HG03097 (cell line): ENCODE data around the gene THRAP3.

Experiments
- ATAC-seq: cut with Tn5 transposase; IDR thresholded peaks from one replicate; pipeline ENCODE4 v1.9.1; 2021; ENCODE audit not compliant: unreplicated experiment, low FRiP score

THRAP3 gene

DNA sequence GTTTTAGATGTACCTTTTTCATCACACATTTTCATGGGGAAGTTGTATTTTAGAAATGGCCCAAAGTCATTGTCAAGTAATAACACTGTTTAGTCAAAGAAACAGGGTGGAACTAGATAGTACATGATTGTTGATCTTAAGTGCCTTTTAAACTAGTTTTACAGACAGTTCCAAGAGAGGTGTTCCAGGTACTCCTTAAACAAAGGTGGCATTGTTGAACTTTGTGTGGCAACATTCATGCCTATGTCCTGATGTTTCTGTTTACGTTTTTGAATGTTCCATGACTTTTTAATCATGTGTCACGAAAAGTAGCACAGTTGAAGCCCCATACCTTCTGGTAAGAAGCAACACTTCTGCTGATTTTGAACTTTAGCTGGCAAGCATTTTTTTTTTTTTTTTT, 72.8 kb downstream of the THRAP3 start:
- no peak for ATAC-seq

DNA sequence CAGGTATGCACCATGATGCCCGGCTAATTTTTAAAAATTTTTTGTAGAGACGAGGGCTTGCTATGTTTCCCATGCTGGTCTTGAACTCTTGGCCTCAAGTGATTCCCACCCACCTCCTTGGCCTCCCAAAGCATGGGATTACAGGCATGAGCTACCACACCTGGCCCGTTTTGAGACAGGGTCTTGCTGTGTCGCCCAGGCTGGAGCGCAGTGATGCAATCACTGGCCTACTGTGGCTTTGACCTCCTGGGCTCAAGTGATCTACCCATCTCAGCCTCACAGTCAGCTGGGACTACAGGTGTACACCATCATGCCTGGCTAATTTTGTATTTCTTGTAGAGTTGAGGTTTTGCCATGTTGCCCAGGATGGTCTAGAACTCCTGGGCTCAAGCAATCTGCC, 74.4 kb downstream of the THRAP3 start:
- ATAC-seq: no peak

DNA sequence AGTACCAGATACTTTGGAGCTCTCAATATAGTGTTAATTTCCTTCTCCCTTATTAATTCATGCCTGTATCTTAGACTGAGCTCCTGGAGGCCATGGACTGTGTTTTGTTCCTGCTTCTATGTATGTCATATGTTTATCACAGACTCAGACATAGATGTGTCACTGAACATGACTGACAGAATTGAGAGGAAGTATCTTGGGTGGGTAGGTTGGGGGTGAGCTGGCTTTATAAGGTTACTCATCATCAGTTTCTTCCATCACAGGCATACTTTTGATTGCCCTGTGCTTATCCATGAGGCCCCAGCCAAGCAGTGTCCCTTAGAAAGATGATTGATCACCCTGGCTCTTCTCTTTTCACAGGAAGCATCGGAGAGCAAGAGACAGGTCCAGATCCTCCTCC, 76.3 kb downstream of the THRAP3 start:
- no peak for ATAC-seq

DNA sequence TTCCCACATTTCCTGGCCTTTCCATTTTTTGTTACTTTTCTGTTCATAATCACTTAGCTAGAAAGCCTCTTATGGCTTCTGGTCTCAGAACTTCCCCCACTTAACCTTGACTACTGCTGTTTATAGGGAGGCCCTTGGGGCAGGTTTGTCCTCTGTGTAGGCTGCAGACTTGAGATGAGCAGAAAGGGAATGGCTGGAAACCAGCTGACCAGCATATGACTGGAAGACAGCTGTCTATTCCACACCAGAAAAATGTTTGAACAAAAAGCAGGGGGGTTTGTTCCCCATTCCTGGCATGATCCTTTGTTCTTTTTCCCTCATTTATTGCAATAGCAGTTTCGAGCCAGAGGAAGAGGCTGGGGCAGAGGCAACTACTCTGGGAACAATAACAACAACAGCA, 77.0 kb downstream of the THRAP3 start:
- ATAC-seq: no peak

DNA sequence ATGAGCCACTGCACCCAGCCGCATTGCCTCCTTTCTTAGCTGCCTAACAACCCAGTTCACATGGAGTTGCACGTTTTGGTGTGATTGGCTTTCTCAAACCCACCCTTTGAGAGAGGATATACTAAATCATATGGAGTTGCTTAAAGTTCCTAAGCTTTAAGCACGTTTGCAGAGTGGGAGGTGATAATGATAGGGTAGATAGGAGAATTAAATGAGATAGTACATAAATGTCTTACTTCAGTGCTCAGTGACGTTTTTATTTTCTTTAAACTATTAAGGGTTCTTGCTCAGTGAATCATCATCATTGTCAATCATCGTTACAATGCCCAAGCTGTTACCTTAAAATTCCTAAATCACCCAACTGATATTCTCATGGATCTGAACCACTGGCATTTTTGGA, 79.0 kb downstream of the THRAP3 start:
- ATAC-seq: no peak

DNA sequence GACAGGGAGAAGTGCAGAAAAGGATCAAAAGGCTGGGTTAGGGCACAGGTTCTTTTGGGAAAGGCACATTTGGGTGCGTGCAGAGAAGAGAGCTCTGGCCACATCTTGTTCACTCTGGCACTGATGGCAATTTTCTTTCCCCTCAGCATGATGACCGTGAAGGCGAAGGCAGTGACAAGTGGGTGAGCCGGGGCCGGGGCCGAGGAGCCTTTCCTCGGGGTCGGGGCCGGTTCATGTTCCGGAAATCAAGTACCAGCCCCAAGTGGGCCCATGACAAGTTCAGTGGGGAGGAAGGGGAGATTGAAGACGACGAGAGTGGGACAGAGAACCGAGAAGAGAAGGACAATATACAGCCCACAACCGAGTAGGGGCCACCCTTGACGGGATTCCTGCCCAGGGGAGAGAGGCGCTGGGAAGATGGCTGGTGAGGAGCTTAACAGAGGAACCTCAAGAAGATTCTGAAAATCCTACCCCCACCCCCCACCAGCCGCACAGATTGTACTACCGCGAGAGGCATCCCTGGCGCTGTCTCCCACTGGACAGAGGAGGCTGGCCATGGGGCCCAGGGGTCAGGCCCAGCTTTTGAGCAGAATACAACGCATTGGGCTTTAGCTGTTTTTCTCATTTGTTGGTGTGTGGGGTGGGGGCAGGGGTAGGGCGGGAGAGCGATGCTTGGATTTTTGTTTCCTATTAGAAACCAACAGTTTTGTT, 79.6 kb downstream of the THRAP3 start:
- ATAC-seq: no peak

DNA sequence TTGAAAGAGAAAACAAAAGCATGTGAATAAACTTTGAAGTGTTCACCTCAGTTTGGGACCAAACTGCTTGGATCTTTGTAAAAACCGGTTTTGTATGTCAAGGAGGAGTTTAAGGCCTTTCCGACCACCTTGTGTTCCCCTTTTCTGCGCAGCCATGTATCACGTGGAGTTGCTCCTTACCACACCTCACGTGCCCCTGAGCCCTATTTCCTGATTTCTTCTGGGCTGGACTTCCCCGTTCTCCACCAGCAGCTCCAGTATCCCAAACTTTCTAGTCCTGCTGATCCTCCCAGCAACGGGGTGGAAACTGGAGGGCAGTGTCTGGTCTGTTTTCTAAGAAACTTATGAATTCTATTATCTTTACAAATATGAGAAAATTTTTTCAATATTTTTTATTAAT, 80.3 kb downstream of the THRAP3 start:
- ATAC-seq: no peak

DNA sequence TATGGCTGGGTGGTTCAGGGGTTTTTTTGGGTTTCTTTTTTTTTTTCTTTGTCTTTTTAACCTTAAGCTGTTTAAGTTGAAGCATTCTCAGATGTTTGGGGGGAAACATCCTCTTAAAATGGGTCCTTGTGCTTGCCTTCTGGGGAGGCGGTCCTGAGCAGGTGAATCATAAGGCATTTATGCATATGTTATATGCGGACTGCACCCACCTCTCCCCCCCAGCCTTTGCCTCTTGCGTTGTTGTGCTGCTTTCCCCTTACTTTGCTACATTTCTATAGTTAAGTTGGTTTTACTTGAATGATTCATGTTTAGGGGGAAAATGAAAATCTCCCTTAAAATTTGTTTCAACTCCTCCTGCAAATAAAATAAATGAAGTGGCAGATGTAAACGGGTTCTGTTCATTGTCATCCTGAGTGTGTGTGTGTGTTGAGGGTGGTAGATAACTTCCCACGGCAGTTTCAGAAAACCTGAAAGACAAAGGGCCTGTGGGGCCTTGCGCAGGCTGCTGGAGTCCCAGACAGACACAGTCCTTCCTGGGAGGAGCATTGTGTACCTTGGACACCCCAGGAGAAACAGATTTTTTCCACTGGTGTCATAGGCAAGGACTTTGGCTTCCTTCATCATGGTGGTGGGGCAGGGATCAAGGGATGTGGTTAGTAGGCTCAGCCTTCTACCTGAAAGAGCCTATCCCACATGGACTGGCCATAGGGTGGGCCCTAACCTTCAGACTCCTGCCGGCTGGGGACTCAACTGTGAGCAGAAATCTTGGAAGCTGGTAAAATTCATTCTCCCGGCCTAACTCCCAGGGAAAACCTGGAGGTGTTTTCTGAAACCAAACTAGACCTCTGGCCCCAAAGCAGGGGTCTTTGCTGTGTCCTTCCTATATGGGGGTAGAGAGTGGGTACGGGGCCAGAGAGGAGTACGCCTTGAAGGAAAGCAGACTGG, 81.0 kb downstream of the THRAP3 start:
- no peak for ATAC-seq

DNA sequence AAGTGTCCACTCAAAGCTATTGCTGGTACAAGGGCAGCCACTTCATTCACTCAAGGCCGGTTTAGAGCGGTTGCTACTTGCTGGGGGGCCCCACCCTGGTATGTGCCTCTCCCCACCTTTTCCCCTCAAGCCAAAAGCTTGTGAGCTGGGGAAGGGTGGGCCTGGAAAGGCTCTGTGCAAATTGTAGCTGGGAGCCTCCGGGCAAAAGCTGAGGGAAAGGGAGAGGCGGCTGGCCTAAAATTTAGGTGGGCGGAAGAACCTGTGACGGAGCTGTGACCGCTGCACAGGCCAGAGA, 81.6 kb downstream of the THRAP3 start:
- ATAC-seq: no peak

DNA sequence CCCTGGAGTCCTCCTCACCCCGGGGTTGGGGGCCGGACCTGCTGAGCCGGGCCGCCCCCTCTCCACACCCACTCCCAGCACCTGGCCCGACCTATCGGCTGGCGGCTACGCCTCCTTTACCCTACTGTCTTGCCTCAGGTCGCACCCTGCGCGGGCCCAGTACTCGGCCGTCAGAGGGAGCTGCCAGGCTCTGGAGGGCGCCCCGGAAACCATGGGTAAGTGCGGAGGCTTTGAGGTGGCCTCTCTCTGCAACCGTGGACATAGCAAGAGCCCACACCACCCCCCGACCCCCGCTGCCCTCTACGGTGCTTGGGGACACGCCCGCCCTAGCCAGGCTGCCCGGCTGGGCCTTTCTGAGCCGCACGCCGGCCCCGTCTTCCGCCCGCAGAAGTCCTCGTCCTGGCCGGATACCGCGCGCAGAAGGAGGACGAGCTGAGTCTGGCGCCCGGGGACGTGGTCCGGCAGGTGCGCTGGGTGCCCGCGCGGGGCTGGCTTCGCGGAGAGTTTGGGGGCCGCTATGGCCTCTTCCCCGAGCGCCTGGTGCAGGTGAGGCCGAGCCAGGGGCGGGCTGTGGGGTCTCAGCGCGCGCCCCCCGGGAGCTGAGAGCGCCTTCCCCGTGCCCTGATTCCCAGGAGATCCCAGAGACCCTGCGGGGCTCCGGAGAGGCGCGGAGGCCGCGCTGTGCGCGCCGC, 82.1 kb downstream of the THRAP3 start, which contains the start of gene SH3D21:
SH3D21 (plus strand) TSS at position 159 of the 692 bp plus-strand sequence; CDS start at position 212, 53 bp downstream.
- ATAC-seq: peak; percentile 37

DNA sequence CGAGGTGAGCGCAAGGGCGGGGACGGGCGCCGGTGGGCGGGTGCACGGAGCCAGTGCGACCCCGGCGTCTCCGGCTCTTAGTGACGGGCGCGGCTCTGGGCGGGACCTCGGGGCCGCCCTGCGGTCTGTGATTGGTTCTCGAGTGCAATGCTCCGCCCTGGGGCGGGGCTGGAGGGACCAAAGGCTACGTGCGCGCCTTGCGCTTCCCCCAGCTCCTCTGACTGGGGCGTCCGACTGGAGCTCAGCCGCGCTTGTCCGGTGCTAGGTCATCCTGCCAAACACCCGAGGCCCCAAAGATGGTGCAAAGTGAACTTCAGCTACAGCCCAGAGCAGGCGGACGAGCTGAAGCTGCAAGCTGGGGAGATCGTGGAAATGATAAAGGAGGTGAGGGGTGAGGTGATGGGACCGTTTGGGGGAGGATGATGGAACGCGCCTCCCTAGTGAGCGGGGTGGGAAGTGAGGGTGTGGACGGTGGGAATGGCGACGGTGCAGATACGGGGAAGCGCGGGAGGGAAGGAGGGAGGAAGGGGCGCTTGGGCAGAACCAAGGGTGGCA, 82.7 kb downstream of the THRAP3 start:
- peak; percentile 92 for ATAC-seq

DNA sequence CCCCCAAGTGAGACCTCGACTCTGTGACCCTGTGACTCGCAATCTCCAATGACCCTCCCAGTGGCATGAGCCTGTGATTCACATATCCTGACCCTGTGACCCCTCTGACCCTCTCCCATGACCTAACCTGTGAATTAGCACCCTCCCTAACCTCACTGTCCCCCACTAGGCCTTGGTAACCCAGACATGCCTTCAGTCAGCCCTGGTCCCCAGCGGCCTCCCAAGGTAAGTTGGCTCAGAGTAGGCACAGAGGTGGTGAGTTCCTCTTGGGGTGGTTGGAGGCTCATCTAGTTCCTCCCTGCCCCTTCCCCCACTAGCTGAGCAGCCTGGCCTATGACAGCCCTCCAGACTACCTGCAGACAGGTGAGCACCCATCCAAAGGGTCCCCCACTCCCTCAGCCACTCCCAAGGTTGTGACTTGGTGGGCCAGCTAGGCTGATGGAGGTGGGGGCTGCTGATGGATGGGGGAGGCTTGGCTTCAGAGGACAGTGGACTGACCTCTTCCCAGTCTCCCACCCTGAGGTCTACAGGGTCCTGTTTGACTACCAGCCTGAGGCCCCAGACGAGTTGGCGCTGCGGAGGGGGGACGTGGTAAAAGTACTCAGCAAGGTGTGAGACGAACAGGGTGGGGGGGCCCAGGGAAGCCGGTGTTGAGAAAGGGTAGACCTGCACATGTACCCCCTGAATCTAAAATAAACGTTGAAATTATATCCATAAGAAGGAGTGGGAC, 83.5 kb downstream of the THRAP3 start:
- ATAC-seq: no peak

DNA sequence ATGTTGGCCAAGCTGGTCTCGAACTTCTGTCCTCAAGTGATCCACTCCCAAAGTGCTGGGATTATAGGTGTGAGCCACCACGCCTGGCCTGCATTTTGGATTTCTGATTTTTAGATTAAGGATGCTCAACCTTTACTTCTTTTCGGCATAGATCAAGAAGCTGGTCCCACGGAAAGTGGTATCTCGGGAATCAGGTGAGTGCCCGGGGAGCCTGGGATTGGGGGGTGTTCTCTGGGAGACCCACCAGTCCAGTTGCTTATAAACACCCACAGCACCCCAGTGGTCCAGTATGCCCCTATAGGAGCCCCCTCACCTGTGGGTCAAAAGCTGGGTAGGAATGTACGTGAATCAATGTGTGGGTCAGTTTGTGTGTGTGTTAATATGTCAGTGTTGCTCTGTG, 85.2 kb downstream of the THRAP3 start:
- ATAC-seq: no peak

DNA sequence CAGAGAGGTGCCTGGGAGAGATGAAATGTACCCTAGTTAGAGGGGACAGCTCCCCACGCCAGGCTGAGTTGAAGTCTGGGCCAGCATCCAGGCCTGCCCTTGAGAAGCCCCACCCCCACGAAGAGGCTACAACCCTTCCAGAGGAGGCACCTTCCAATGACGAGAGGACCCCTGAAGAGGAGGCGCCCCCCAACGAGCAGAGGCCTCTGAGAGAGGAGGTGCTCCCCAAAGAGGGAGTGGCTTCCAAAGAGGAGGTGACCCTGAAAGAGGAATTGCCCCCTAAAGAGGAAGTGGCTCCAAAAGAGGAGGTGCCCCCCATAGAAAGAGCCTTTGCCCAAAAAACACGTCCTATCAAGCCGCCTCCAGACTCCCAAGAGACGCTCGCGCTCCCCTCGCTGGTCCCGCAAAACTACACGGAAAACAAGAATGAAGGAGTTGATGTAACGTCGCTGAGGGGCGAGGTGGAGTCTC, 96.1 kb downstream of the THRAP3 start:
- no peak for ATAC-seq

DNA sequence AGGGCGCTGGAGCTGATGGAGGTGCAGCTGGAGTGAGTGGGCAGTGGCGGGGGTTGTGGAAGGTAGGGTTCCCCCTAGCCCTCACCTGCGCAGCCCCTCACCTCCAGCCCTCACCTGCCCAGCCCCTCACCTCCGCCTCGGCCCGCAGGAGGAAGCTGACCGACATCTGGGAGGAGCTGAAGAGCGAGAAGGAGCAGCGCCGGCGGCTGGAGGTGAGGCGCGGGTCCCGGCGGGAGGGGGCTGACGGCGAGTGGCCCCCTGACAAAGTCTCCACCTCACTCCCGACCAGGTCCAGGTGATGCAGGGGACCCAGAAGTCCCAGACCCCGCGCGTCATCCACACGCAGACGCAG, 96.5 kb downstream of the THRAP3 start:
- ATAC-seq: no peak

DNA sequence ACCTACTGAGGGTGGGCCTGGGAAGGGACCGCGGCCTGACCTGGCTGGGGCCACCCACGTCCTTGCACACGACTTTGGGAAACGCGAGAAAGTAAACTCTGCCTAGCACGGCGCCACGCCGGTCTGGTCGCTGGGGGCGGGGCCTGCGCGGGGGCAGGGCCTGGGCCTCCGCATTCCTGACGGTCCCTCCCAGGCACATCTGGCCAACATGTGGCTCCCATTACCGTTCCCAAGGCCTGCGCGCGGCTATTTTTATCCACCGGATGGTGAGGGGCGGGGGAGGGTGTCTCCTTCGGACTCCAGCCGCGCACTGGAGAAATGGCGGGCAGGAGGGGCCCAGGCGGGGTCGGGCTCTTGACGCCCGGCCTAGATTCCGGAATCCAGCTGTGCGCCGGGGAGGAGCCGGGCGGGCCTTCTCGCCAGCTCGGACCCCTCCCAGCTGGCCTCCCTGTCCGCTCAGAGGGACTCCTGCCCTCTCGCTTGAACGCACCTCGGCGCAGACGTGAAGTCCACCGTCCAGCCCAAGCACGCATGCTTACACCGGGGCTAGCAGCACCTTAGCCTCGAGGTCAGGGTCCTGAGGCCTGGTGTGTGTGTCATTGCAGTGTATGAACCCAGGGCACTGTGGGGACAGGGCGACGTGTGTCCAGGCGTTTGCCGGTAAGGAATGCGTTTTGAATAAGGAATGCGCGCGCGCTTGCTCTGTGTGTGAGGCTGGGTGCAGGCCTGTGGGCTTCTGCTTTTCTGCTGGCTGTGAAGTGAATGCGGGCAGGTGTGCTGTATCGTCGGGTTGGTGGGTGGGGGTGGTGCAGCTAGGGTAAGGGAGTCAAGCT, 97.1 kb downstream of the THRAP3 start:
- ATAC-seq: no peak

DNA sequence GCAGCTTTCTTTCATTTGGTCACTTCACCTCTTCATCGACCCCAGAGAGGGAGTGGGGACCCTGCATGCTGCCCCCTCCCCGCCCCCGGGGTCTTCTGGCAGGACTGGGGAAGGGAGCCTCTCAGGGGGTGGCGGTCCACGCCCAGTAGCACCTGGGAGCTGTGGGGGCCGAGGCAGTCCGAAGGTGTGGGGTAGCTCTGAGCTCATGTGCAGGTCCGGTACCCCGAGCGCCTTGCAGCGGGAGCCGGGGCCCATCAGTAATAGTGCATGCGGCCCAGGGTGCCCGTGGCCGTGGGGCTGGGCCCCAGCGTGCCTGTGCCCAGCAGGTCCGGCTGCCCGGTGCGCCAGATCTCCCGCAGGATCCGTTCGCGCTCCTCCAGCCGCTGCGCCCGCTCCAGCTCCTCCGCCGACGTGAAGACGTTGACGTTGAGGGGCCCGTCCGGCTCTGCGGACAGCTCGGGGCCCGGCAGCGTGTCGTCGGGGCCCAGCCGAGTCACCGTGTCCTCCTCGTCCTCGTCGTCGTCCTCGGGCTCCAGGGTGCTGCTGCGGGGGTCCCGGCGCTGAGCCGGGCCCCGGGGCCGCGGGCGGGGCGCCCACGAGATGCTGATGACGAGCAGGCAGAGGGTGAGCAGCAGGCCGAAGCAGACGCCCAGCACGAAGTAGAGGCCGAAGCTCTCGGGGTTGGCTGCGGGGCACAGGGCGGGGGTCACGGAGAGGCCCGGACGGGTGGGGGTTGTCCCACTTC, 98.0 kb downstream of the THRAP3 start:
- no peak for ATAC-seq

DNA sequence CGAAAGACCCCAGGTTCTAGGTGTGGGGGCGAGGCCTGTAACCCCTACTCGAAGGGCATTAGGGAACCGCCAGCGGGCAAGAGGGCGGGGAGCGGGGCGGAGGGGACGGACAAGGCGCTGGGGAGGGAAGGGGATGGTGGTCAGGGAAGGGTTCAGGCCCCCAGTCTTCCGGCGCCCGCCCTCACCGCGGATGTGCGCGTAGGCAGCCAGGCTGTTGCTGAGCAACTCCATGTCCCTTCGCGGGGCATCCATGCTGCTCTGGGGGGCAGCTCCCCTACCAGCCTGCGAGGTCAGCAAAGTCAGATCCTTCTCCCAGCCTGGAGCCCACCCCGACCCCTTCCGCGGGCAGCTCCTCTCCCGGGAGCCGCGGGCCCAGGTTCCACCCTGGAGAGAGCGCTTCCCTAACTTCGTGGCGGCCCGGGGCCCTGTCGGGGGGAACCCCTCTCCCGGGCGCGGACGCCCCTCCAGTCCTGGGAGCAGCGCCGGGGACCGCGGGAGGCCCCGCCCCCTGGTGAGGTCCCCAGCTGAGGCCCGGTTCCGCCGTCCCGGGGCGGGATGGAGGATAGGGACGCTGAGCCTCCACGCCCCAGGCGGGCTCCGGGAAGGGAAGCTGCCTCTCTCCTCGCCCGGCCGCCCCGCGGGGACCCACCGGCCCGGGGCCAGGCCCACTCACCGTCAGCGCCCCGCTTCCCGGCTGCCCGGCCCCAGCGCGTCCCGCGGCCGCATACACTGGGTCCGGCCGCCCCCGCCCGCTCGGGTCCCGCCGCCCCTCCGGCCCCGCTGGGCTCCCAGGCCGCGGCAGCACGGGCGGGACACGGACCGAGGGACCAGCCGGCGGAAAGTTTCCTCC, 98.8 kb downstream of the THRAP3 start:
- ATAC-seq: no peak
